CD4-positive, alpha-beta T cell (primary cell): Measurements from ENCODE around the gene TSPYL4. TPM values are rescaled to one million over a fixed set of nuclear protein-coding genes. Genes with fewer than 3 reads are reported as not detected.

Experiments
- ATAC-seq: fragments of 200-7000 bp; cut with Tn5 transposase; one replicate; pipeline ENCODE4 v1.10.0; 2022; ENCODE audit warnings: mild to moderate bottlenecking; ENCODE audit not compliant: poor library complexity
- CTCF ChIA-PET: fragments of 350-600 bp; sonication (Branson Sonifier 250); formaldehyde crosslinking; loops from one replicate; lab custom pipeline; 2021; ENCODE audit warnings: antibody characterized with exemption, inconsistent platforms; lab: Charles Lee
- POLR2A ChIA-PET: fragments of 350-600 bp; sonication (Branson Sonifier 250); formaldehyde crosslinking; loops from one replicate; lab custom pipeline; 2021; ENCODE audit warnings: antibody characterized with exemption, inconsistent platforms; lab: Charles Lee
- DNase-seq, 14 experiments: peaks; one replicate each; pipeline ENCODE4 v3.0.0-alpha.2; 2013 to 2020; ENCODE audit warnings: mixed read lengths in 2 of 14
- H3K27ac ChIP-seq, 2 donors: one replicate each; pipeline versions ENCODE4 v1.5.1 to v1.7.0; 2013; ENCODE audit warnings: low read length in 2 of 2, low read depth in 1 of 2, mild to moderate bottlenecking in 1 of 2
- H3K27me3 ChIP-seq, 2 experiments: 1 replicate in 1 of 2; 2 replicates in 1 of 2; pipeline versions ENCODE4 v1.6.1 to v1.7.0; 2013; ENCODE audit warnings: low read length in 2 of 2, control low read depth in 1 of 2, mild to moderate bottlenecking in 1 of 2, moderate library complexity in 1 of 2; ENCODE audit not compliant: insufficient read depth in 2 of 2, control insufficient read depth in 1 of 2
- H3K36me3 ChIP-seq: one replicate; pipeline ENCODE4 v1.6.1; 2013; ENCODE audit warnings: low read length, control low read depth; ENCODE audit not compliant: insufficient read depth
- H3K4me1 ChIP-seq: one replicate; pipeline ENCODE4 v1.6.1; 2013; ENCODE audit warnings: low read length, control low read depth; ENCODE audit not compliant: insufficient read depth
- H3K4me3 ChIP-seq: one replicate; pipeline ENCODE4 v1.5.1; 2013; ENCODE audit warnings: mild to moderate bottlenecking, low read length, moderate library complexity
- H3K9me3 ChIP-seq, 2 experiments: 1 replicate in 1 of 2; 2 replicates in 1 of 2; pipeline versions ENCODE4 v1.6.1 to v1.7.0; 2013; ENCODE audit warnings: low read length in 2 of 2, mild to moderate bottlenecking in 2 of 2, control low read depth in 1 of 2, moderate library complexity in 1 of 2; ENCODE audit not compliant: control insufficient read depth in 1 of 2, insufficient read depth in 1 of 2
- H3K27ac Mint-ChIP-seq: one replicate; pipeline ENCODE4 v1.8.0; 2020; ENCODE audit warnings: mixed read lengths
- H3K27me3 Mint-ChIP-seq: one replicate; pipeline ENCODE4 v1.8.0; 2021; ENCODE audit warnings: mixed read lengths
- H3K36me3 Mint-ChIP-seq: one replicate; pipeline ENCODE4 v1.8.0; 2021; ENCODE audit warnings: low read depth, mixed read lengths
- H3K4me1 Mint-ChIP-seq: one replicate; pipeline ENCODE4 v1.8.0; 2021; ENCODE audit warnings: low read depth, mixed read lengths
- H3K4me3 Mint-ChIP-seq: one replicate; pipeline ENCODE4 v1.8.0; 2020; ENCODE audit warnings: mild to moderate bottlenecking, mixed read lengths
- H3K9me3 Mint-ChIP-seq: one replicate; pipeline ENCODE4 v1.8.0; 2020; ENCODE audit warnings: mixed read lengths
- CTCF ChIP-seq: fragments of 200-600 bp; IDR thresholded peaks from one replicate; pipeline ENCODE4 v1.8.0; 2022; ENCODE audit warnings: antibody characterized with exemption, mild to moderate bottlenecking
- intact Hi-C, 2 experiments: fragments of 100-400 bp; cut with DNase I in 1 of 2; cut with micrococcal nuclease in 1 of 2; formaldehyde crosslinking; loops; one replicate each; pipeline versions ENCODE4 v1.15.1 to v1.9.0; 2023 to 2025; cut with DNase I, micrococcal nuclease
- total RNA-seq, 174 experiments: library from RNA in 2 of 174; stranded (reverse) in 2 of 174; gene quantifications; one replicate each; pipeline ENCODE4 v1.2.3 and lab custom pipeline; 2021 to 2026

Gene TSPYL4
- total RNA-seq, 2 experiments from 2014 or later, result 35.9 to 37.7 TPM

DNA sequence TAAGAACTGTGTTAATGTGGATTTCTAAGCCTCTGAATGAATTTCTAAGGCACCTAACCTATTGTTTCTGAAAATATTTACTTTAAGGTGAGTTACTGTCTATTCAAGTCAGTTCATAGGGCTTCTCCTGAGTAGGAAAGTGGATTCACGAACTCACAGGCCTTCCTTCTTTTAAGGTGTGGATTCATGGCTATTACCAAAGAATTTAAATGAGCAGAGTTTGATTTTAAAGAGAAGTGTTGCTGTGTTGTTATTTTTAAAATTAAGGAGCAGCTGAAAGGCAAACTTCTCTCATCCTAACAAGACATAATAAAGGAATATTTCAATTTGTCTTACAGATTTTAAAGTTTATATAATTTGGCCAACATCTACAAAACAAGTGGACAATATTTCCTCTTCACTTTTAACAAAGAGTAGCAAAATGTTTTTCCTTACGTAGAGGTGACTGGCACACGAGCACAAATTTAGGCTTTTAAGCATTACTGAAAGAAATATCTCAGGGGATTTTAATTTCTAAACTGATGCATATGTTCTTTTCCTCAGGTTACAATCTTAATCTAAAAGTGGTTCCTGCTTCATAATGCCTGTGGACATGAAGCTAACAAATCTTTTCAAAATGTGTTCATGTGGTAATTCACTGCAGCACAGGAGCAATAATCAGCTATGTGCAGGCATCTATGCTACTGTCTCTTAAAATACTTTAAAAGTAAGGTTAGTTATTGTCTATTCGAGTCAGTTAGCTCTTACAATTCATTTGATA lies 602 bp upstream of the TSPYL4 start:
- no peak overlapping the region for H3K27ac Mint-ChIP-seq
- no peaks in the 10 kb centered on the region for H3K9me3 Mint-ChIP-seq
- ATAC-seq (no peak), DNase-seq (peak in 1 of 14 experiments; percentile 14)
- H3K4me1 Mint-ChIP-seq, result no peaks in the 10 kb centered on the region
- no peaks in the 10 kb centered on the region for H3K36me3 Mint-ChIP-seq
- H3K27me3 Mint-ChIP-seq, result no peaks in the 10 kb centered on the region
- Histone ChIP-seq H3K9me3 (no peaks in the 10 kb centered on the region), H3K36me3 (no peaks in the 10 kb centered on the region), H3K4me3 (peak overlapping the region; percentile 91), H3K27me3 (no peaks in the 10 kb centered on the region), H3K27ac (peak overlapping the region; percentile 92 to 94), H3K4me1 (peaks cover 31% of the 10 kb centered on the region)
- TF ChIP-seq CTCF, result no peak
- ChIA-PET CTCF (interaction anchor here (1.0 to 3.7 kb wide), 5 partner anchors 14 to 38 kb away, joined by 3 to 28 read pairs (median 4); no protein-coding TSS in a partner anchor), POLR2A (interaction anchor here (0.7 to 6.3 kb wide), 11 partner anchors 9 to 427 kb away, joined by 3 to 122 read pairs (median 5); partner anchors contain the start of genes KPNA5, NT5DC1, RWDD1 and TSPYL1)
- intact Hi-C loops, result loop anchor here (1.0 to 10.0 kb wide), 6 partner anchors 14 to 1348 kb away; partner anchors contain the start of genes ZUP1 (in 2 of the 2), GOPC (in 1 of the 2) and TSPYL1 (in 1 of the 2)
- no peak overlapping the region for H3K4me3 Mint-ChIP-seq

DNA sequence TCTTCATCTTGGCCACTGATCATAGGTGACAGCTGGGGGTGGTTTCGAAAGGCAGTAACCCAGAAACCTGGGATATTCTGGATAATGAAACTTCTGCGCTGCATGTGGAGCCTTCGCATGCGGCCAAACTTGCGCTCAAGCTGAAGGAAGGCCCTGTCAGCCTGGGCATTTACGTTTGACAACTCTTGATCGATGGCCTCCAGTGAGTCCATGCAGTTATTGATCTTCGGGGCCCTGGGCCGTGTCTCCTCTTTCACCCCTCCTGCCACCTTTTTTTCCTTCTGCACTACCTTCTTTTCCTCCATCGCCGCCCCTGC lies 729 bp downstream of the TSPYL4 start:
- no peaks in the 10 kb centered on the region for H3K27me3 ChIP-seq
- ATAC-seq (no peak), DNase-seq (no peak)
- ChIA-PET CTCF (interaction anchor here (0.7 to 1.4 kb wide), 2 partner anchors 16 to 35 kb away, joined by 3 to 6 read pairs; no protein-coding TSS in a partner anchor), POLR2A (interaction anchor here (1.0 to 6.3 kb wide), 9 partner anchors 10 to 429 kb away, joined by 3 to 122 read pairs (median 7); partner anchors contain the start of genes KPNA5, NT5DC1, RWDD1 and TSPYL1)
- H3K4me1 Mint-ChIP-seq, result peaks cover 12% of the 10 kb centered on the region
- H3K4me3 ChIP-seq, result peak overlapping the region; percentile 91
- TF ChIP-seq CTCF, result no peak
- no peaks in the 10 kb centered on the region for H3K36me3 ChIP-seq
- no peaks in the 10 kb centered on the region for H3K9me3 Mint-ChIP-seq
- H3K36me3 Mint-ChIP-seq, result no peaks in the 10 kb centered on the region
- intact Hi-C loops, result loop anchor here (5.0 to 10.0 kb wide), 2 partner anchors 412 to 1349 kb away; partner anchors contain the start of genes ZUP1 (in 2 of the 2) and GOPC (in 1 of the 2)
- no peaks in the 10 kb centered on the region for H3K27me3 Mint-ChIP-seq
- H3K4me1 ChIP-seq, result peaks cover 31% of the 10 kb centered on the region
- no peak overlapping the region for H3K4me3 Mint-ChIP-seq
- no peak overlapping the region for H3K27ac Mint-ChIP-seq
- peak overlapping the region; percentile 92 to 94 for H3K27ac ChIP-seq
- no peaks in the 10 kb centered on the region for H3K9me3 ChIP-seq

GRCh38 chr6:116251568-116252384 lies 2.1 kb downstream of the TSPYL4 start:
- Mint-ChIP-seq H3K4me3 (peak overlapping the region; percentile 36), H3K4me1 (peaks cover 14% of the 10 kb centered on the region), H3K9me3 (no peaks in the 10 kb centered on the region), H3K27ac (peak overlapping the region; percentile 62), H3K27me3 (no peaks in the 10 kb centered on the region), H3K36me3 (no peaks in the 10 kb centered on the region)
- POLR2A ChIA-PET, result interaction anchor here (3.5 to 6.3 kb wide), 2 partner anchors 27 to 151 kb away, joined by 11 to 122 read pairs; partner anchors contain the start of genes NT5DC1 and TSPYL1
- H3K27me3 ChIP-seq, result no peaks in the 10 kb centered on the region
- no peak overlapping the region for H3K27ac ChIP-seq
- H3K4me3 ChIP-seq, result no peak overlapping the region
- ATAC-seq, result no peak
- peaks cover 31% of the 10 kb centered on the region for H3K4me1 ChIP-seq
- no peaks in the 10 kb centered on the region for H3K9me3 ChIP-seq
- no peak for TF ChIP-seq CTCF
- CTCF ChIA-PET, result interaction anchor here (0.5 to 1.9 kb wide), 3 partner anchors 17 to 312 kb away, joined by 3 to 8 read pairs (median 7); no protein-coding TSS in a partner anchor
- no peak for DNase-seq
- no peaks in the 10 kb centered on the region for H3K36me3 ChIP-seq
- intact Hi-C loops, result loop anchor here (5.0 to 10.0 kb wide), 2 partner anchors 413 to 1351 kb away; partner anchors contain the start of genes ZUP1 (in 2 of the 2) and GOPC (in 1 of the 2)
